ENCODE data around the gene ABCF3.

The ABCF3 gene

DNA sequence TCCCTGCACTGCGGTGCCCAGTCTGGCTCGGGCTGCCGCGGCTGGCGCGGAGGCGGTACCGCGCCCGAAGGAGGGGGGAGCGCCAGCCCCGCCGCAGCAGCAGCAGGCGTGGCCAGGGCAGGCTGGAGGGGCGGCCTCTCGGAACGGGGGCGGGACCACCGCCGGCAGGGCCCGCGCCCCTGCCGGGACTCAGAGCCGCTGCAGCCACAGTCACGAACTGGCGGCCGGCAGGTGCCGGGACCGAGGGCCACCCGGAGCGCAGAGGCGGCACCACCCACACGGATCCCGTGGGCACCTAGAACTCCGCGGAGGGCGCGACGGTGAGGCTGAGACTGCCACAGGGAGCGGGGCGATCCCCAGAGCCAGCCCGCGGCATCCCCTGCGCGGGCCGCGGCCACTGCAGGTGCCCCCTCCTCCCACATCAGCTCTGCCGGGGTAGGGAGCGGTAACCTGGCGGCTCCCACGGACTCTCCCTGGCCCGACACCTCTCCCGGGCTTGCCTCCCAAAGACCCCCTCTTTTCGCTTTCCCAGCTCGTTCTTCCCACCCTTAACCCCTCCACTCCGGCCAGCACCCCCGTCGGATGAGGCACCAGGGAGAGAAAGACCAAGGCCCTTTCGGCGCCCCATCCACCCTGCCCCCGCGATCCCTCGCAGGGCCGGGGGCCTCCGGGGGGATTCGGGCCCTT is 43.5 kb downstream of the ABCF3 start, which contains the start of gene VWA5B2 (continued):
- TF ChIP-seq, protein P1, sequence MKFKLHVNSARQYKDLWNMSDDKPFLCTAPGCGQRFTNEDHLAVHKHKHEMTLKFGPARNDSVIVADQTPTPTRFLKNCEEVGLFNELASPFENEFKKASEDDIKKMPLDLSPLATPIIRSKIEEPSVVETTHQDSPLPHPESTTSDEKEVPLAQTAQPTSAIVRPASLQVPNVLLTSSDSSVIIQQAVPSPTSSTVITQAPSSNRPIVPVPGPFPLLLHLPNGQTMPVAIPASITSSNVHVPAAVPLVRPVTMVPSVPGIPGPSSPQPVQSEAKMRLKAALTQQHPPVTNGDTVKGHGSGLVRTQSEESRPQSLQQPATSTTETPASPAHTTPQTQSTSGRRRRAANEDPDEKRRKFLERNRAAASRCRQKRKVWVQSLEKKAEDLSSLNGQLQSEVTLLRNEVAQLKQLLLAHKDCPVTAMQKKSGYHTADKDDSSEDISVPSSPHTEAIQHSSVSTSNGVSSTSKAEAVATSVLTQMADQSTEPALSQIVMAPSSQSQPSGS (tag by site-specific recombination; IDR thresholded peaks at IDR 0.05; ENCODE audit: low read depth) = no peak
- TF ChIP-seq, protein P2, sequence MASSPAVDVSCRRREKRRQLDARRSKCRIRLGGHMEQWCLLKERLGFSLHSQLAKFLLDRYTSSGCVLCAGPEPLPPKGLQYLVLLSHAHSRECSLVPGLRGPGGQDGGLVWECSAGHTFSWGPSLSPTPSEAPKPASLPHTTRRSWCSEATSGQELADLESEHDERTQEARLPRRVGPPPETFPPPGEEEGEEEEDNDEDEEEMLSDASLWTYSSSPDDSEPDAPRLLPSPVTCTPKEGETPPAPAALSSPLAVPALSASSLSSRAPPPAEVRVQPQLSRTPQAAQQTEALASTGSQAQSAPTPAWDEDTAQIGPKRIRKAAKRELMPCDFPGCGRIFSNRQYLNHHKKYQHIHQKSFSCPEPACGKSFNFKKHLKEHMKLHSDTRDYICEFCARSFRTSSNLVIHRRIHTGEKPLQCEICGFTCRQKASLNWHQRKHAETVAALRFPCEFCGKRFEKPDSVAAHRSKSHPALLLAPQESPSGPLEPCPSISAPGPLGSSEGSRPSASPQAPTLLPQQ (tag by site-specific recombination; IDR thresholded peaks at IDR 0.05) = 0 out of 2 replicates have a peak, but pooled peaks have one; percentile 42
- TF ChIP-seq ZNF146 (tag by site-specific recombination; IDR thresholded peaks at IDR 0.05) = no peak
- 0 out of 2 replicates have a peak, but pooled peaks have one; percentile 14 for TF ChIP-seq ZBTB11 (tag by site-specific recombination; conservative IDR thresholded peaks at IDR 0.05; ENCODE audit: low read depth)
- TF ChIP-seq ZBTB17 (tag by site-specific recombination; IDR thresholded peaks at IDR 0.05) = 0 out of 2 replicates have a peak, but pooled peaks have one; percentile 19
- peak; percentile 71 for TF ChIP-seq PATZ1 (tag by site-specific recombination; IDR thresholded peaks at IDR 0.05)
- TF ChIP-seq, protein P3, sequence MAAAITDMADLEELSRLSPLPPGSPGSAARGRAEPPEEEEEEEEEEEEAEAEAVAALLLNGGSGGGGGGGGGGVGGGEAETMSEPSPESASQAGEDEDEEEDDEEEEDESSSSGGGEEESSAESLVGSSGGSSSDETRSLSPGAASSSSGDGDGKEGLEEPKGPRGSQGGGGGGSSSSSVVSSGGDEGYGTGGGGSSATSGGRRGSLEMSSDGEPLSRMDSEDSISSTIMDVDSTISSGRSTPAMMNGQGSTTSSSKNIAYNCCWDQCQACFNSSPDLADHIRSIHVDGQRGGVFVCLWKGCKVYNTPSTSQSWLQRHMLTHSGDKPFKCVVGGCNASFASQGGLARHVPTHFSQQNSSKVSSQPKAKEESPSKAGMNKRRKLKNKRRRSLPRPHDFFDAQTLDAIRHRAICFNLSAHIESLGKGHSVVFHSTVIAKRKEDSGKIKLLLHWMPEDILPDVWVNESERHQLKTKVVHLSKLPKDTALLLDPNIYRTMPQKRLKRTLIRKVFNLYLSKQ (tag by site-specific recombination; IDR thresholded peaks at IDR 0.05; ENCODE audit: borderline replicate concordance) = no peak
- no peak; the same call in 1 of the 2 replicates for TF ChIP-seq ZNF24 (tag by site-specific recombination; IDR thresholded peaks at IDR 0.05)
- TF ChIP-seq ZNF341 (tag by site-specific recombination; IDR thresholded peaks at IDR 0.05; ENCODE audit: low read depth) = 0 out of 2 replicates have a peak, but pooled peaks have one; percentile 24
- TF ChIP-seq BCL11B (tag by site-specific recombination; IDR thresholded peaks at IDR 0.05; ENCODE audit: low read depth) = 0 out of 2 replicates have a peak, but pooled peaks have one; percentile 14
- TF ChIP-seq, protein P4, sequence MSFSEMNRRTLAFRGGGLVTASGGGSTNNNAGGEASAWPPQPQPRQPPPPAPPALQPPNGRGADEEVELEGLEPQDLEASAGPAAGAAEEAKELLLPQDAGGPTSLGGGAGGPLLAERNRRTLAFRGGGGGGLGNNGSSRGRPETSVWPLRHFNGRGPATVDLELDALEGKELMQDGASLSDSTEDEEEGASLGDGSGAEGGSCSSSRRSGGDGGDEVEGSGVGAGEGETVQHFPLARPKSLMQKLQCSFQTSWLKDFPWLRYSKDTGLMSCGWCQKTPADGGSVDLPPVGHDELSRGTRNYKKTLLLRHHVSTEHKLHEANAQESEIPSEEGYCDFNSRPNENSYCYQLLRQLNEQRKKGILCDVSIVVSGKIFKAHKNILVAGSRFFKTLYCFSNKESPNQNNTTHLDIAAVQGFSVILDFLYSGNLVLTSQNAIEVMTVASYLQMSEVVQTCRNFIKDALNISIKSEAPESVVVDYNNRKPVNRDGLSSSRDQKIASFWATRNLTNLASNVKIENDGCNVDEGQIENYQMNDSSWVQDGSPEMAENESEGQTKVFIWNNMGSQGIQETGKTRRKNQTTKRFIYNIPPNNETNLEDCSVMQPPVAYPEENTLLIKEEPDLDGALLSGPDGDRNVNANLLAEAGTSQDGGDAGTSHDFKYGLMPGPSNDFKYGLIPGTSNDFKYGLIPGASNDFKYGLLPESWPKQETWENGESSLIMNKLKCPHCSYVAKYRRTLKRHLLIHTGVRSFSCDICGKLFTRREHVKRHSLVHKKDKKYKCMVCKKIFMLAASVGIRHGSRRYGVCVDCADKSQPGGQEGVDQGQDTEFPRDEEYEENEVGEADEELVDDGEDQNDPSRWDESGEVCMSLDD (tag by site-specific recombination; IDR thresholded peaks at IDR 0.05) = peak; percentile 47; the same call in 1 of the 2 replicates
- peak; percentile 89 for TF ChIP-seq ZNF335 (tag by site-specific recombination; conservative IDR thresholded peaks at IDR 0.05)
- TF ChIP-seq KLF10 (tag by site-specific recombination; IDR thresholded peaks at IDR 0.05) = peak; percentile 29; the same call in 1 of the 2 replicates
- TF ChIP-seq, protein P5, sequence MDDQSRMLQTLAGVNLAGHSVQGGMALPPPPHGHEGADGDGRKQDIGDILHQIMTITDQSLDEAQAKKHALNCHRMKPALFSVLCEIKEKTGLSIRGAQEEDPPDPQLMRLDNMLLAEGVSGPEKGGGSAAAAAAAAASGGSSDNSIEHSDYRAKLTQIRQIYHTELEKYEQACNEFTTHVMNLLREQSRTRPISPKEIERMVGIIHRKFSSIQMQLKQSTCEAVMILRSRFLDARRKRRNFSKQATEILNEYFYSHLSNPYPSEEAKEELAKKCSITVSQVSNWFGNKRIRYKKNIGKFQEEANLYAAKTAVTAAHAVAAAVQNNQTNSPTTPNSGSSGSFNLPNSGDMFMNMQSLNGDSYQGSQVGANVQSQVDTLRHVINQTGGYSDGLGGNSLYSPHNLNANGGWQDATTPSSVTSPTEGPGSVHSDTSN (CRISPR knock-in tag; IDR thresholded peaks at IDR 0.05) = 0 out of 2 replicates have a peak, but pooled peaks have one; percentile 34
- 0 out of 2 replicates have a peak, but pooled peaks have one; percentile 53 for TF ChIP-seq ZXDB (tag by site-specific recombination; IDR thresholded peaks at IDR 0.05)
- no peak for TF ChIP-seq ZNF843 (tag by site-specific recombination; IDR thresholded peaks at IDR 0.05)
- no peak for TF ChIP-seq PRDM4 (tag by site-specific recombination; IDR thresholded peaks at IDR 0.05)
- TF ChIP-seq ZNF777 (tag by site-specific recombination; IDR thresholded peaks at IDR 0.05; ENCODE audit: borderline replicate concordance) = peak; percentile 64; the same call in 1 of the 2 replicates
- TF ChIP-seq ZBTB8A (tag by site-specific recombination; IDR thresholded peaks at IDR 0.05) = peak; percentile 62
- TF ChIP-seq ZFP37 (tag by site-specific recombination; IDR thresholded peaks at IDR 0.05) = peak; percentile 48; the same call in 1 of the 2 replicates
- TF ChIP-seq SP3 (tag by site-specific recombination; IDR thresholded peaks at IDR 0.05) = peak; percentile 45
